HL-60/S4 treated with retinoic acid at 250 ng/mL for 4 days and 3 days (cell line): Measurements from ENCODE around the gene DOP1A.

Experiments used
- in situ Hi-C: fragments of 300-500 bp; cut with MboI; formaldehyde crosslinking; loops from 2 replicates; pipeline ENCODE4 v1.7.0; 2022; ENCODE audit warnings: low sequenced_read_pairs

The DOP1A gene, protein sequence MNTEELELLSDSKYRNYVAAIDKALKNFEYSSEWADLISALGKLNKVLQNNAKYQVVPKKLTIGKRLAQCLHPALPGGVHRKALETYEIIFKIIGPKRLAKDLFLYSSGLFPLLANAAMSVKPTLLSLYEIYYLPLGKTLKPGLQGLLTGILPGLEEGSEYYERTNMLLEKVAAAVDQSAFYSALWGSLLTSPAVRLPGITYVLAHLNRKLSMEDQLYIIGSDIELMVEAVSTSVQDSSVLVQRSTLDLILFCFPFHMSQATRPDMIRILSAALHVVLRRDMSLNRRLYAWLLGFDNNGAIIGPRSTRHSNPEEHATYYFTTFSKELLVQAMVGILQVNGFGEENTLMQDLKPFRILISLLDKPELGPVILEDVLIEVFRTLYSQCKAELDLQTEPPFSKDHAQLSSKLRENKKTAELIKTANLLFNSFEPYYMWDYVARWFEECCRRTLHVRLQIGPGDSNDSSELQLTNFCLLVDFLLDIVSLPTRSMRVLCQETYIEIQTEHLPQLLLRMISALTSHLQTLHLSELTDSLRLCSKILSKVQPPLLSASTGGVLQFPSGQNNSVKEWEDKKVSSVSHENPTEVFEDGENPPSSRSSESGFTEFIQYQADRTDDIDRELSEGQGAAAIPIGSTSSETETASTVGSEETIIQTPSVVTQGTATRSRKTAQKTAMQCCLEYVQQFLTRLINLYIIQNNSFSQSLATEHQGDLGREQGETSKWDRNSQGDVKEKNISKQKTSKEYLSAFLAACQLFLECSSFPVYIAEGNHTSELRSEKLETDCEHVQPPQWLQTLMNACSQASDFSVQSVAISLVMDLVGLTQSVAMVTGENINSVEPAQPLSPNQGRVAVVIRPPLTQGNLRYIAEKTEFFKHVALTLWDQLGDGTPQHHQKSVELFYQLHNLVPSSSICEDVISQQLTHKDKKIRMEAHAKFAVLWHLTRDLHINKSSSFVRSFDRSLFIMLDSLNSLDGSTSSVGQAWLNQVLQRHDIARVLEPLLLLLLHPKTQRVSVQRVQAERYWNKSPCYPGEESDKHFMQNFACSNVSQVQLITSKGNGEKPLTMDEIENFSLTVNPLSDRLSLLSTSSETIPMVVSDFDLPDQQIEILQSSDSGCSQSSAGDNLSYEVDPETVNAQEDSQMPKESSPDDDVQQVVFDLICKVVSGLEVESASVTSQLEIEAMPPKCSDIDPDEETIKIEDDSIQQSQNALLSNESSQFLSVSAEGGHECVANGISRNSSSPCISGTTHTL (N-terminal part only)

DNA sequence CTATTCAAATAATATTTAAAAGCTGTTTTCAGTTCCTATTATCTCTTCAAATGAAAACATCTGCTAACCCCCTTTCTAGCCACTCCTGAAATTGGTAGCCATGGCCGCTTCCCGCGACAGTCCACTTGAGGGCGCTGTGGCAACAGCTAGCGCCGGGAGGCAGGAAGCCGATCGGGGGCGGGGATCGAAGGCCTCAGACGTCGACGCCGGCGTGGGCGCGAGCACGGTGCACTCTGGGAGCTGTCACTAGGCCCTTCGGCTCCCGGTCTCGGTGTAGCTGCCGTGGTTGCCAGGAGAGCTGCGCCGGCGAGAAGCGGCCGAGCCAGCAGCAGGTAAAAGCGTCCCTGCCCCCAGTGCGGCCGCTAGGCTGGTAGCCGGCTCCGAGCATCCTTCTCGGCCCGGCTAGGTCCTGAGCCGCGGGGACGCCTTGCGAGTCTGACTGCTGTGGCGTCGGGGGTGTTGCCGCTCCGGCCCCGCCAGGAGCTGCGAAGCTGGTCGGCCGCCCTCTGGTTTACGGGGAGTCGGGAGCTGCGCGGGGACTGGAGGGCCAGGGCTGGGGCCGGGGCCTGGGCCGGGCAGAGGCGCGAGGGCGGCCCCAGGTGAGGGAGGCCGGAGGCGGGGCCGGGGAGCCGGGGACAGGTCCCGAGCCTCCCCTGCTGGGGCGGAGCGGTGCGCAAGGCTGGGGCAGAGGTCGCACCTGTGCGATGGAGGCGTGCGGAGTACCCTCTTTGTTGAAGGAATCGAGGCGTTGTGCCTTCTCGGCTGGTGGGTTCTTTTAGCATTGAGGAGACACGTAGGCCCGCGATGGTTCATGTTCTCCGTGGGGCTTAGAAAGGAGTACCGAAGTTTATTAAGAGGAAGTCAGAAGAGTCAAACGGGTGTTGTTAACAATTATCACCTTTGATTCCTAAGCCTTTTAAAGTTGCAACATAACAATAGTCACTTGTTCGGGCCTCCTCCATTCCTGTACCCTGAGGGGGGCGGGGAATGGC is at the start of gene DOP1A:
DOP1A (plus strand) TSS at position 224 of the 992 bp plus-strand sequence. CDS start 29,307 bp downstream, outside the sequence.
- in situ Hi-C loops: no loop called here

DNA sequence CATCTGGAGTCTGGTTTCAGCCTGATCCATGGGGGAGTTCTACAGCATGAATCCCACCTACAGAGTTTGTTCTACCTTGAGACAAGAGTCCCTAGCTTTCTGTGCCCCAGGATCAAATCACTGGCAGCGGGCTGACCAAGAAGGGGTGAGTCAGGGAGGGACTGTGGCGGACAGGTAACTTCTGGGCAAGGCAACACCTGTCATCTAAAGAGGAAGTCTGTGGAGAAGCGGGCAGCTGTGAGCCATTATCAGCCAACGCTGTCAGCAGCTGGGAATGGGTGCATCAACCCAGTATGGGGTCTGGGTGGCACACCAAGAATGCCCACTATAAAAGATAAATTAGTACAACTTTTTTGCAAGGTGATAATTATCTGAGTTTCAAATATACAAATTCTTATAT is 47.7 kb upstream of the DOP1A start:
- in situ Hi-C loops: no loop called here

DNA sequence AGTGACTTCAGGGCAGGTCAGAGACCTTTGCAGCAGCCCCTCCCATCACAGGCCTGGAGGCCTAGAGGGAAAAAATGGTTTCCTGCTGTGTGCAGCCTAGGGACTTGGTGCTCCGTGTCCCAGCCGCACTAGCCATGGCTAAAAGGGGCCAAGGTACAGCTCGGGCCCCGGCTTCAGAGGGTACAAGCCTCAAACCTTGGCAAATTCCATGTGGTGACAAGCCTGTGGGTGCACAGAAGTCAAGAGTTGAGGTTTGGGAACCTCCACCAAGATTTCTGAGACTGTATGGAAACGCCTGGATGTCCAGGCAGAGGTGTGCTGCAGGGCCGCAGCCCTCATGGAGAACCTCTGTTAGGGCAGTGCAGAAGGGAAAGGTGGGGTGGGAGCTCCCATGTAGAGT is 35.8 kb upstream of the DOP1A start:
- in situ Hi-C loops: no loop called here

DNA sequence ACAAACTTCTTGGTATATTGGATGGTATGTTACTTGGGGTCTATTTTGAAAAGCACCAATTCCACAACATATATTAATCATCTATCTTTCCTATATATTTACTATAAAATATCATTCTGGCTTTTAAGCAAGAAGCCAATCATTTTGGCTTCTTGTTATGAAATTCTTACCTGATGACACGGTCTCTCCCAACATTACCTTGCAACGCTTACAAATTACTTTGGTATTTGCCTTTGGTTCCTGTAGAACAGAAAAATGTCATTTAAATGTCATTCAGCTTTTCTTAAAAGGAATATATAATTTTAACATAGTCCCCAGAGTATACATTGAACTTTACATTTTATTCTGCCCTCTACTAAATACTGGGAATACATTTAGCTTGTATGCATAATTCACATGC is 29.2 kb upstream of the DOP1A start:
- in situ Hi-C loops: no loop called here

DNA sequence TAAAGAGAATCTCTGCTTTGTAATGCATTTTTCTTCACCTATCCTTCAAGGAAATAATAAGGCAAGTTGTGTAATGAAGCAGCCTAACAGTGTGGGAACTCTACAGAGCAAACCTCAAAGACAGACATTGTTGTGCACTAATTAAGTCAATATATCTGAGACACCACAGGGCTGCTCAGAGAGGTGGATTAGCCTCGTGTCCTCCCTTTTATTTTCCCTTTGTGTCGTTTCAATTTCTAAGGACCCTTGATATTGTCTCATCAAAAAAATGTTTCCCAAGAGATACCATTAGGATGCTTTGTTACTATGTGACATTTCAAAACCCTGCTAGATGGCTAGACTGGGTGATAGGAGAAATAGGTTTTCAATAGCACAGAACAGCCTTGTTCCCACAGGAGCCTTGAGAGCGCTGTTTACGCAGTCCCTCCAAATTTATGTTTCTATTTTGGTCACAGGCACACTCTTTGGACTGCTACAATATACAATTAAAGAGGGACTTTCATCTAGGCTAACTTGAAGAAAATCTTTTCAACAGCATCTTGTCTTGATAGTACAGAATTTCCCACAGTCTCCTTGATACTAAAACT is 24.9 kb upstream of the DOP1A start:
- in situ Hi-C loops: no loop called here

DNA sequence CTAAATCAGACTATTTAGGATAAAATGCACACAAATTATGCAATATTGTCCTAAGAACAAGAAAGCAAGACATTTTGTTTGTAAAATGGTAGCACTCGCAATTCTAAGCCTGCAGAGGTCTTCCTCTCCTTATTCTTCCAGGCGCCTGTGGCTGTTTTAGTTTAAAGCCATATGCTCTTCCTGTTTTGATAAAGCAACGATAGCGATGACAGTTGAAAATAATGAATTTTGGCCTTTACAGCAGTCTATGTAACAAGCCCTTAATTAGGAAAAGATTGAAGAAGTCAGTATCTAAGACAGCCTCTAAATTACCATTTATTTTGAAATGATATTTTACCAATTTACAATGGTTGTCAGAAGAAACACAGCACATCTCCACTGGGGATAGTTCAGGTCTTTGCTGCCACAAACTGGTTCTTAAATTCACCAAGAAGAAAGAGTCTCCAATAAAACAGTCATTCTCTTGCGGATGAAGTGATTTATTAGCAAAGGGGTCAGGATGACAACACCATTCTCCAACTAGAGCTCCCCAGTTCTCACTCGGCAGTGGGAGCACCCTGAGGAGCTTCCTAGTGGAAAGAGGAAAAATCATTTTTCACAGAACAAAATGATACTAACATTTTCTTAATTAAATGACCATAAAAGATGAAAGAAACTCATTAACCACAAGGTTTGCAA is 23.2 kb upstream of the DOP1A start:
- in situ Hi-C loops: no loop called here

DNA sequence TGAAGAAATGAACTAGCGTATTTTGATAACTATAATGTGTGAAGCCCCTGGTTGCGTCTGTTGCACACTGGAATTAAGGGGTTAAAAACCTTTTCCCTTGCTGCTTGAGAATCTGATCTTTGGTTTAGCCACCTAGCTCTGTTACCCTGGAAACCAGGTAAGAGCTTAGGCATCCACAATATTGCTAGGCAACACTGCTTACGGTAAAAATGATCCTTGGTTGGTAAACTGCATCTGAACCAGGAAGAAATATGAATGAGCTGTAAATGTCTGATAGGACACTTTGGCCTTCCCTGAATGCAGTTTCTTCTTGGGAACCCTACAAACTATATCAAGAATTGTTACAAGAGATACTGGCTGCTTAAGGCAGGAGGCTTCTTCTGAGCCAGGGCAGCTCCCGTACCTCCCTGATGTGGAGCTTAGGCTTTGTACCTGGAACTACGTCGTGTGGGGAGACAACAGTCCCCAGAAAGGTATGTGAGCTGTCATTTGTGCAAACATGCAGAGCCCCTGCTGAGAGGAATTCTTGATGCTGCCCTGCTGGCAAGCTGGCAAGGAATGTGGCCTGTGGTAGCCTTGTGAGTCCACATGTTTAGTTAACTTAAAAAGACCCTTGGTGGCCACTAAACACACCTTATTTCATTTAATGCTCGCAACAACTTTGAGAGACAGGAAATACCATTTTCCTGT is 20.3 kb upstream of the DOP1A start:
- in situ Hi-C loops: no loop called here

DNA sequence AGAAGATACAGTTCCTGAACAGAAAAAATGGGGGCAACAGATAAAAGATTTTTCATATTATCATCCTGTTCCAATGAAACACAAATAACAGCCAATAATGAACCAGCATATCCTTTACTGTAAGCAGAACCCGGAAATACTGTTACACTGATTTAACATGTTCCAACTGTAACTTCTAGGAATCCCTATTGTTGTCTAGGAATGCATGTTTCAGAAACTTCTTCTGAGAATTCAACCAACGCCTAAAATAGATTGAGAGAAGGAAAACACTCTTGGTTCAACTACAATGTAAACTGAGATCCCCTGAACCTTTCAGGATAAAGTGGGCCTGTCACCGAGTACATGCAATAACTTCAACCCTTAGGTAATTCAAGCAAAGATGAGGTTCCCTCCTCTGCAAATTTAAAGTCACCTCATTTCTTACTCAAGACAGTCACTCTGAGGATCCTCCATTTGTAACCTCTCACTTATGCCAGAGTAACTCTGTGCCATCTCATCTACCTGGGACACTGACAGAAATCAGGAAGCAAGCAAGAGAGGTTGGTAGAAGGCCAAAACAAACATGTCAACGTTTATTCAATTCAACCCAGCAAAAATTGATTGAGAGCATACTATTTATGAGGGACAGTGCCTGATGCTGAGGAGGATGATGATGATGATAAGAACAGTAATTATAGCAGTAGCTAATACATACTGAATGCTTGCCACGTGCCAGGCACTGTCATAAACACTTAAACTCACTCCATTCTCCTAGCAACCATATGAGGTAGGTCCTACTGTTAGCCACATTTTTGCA is 15.9 kb upstream of the DOP1A start:
- in situ Hi-C loops: loop anchor here (10.0 kb wide), 1 partner anchor 797 kb away; no protein-coding TSS in a partner anchor

DNA sequence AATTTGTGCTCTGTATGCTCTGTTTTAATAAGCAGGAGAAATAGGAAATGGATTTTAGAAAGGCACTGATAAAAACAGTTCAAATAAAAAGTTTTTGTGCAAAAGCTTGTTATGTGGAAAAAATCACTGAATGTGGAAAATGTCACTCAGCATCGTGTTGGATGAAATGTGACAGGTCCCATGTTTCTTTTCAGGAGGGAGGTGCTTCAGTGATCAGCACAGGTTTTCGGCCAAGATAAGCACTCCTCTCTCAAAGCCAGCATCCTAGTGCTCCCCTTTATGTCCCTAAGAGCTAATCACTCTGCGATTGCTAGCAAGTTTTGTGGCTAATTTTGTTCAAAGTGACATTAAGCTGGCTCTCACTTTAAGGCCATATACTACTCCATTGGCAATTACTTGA is 13.8 kb upstream of the DOP1A start:
- in situ Hi-C loops: loop anchor here (10.0 kb wide), 1 partner anchor 799 kb away; no protein-coding TSS in a partner anchor

DNA sequence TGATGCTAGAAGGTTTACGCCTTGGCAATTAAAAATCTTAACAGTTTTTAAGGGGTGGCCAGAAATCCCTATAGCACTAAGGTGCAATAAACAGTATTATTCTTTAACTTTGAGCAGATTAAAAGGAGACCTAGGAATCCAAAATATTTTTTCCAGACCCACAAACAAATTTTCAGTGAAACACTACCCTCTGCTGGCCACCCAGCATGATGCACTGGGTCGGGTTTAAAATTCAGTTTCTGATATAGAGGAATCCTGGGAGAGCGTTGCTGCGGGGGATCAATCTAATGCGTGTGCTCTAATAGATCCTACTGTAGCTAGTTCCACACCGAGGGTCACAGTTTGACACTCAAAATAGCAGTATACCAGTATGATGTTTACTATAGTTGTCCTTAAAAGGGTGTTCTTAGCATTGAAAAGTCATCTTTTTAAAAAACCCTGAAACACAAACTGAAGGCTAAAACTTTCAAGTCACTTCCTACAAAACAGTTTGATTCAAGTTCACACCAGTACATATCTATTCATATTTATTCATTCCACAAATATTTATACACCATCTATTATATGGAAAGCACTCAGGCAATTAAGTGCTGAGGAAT is 12.0 kb upstream of the DOP1A start:
- in situ Hi-C loops: loop anchor here (10.0 kb wide), 1 partner anchor 801 kb away; no protein-coding TSS in a partner anchor

DNA sequence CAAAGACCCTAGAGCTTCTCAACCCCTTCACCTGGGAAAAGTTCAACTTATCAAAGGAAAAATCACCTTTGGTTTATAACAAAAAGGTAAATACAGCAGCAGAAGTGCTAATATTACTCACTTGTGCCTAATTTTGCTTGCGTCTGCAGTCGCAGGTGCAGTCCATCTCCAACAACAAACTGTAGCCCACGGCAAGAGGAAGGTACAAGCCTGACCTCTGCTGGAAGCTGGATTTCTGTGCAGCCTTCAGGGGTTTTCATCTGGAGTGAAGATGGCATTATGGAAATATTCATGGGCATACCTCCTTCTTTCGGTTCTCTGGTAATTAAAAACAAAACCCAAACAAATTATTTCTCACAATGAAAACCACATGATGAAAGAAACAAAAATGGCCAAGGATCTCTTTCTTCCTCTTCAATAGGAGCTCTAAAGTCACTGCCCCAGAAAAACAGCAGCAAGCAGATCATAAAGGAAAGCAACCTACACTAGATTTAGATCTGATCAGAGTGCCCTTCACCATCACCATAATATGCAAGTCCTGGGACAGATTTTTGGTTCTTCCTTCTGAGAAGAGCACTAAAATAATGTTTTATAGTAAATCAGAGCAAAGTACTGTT is 9.7 kb upstream of the DOP1A start:
- in situ Hi-C loops: loop anchor here (10.0 kb wide), 1 partner anchor 803 kb away; no protein-coding TSS in a partner anchor

DNA sequence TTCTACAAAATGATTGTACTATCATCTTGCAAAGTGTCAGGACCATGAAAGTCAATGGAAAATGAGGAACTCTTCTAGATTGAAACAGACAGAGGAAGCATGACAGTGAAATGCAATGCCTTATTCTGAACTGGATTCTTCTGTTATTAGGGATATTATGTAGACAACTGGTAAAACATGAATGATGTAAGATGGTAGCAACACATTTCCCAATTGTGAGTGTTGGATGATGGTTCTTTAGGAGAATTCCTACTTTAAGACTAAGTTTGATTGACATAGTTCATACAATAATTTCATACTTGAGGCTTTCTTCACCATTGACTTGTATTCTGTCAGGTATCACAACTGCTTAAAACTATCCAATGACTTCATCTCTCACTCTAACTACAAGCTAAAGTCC is 6.3 kb upstream of the DOP1A start:
- in situ Hi-C loops: no loop called here

DNA sequence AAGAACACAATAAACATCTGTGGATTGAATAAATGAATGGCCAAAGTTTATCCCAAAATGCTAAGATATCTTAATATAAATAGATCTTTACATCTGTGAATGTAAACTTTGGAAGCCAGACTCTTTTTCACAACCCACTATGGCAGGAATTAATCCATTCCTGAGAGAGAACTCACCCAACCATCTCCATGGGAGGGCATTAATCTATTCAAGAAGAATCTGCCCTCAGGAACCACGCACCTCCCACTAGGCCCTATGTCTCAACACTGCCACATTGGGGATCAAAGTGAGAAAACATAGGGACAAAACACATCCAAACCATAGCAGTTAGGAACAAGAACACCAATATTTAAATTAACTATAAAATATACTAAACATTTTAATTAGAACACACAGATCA is 5.2 kb upstream of the DOP1A start:
- in situ Hi-C loops: no loop called here

DNA sequence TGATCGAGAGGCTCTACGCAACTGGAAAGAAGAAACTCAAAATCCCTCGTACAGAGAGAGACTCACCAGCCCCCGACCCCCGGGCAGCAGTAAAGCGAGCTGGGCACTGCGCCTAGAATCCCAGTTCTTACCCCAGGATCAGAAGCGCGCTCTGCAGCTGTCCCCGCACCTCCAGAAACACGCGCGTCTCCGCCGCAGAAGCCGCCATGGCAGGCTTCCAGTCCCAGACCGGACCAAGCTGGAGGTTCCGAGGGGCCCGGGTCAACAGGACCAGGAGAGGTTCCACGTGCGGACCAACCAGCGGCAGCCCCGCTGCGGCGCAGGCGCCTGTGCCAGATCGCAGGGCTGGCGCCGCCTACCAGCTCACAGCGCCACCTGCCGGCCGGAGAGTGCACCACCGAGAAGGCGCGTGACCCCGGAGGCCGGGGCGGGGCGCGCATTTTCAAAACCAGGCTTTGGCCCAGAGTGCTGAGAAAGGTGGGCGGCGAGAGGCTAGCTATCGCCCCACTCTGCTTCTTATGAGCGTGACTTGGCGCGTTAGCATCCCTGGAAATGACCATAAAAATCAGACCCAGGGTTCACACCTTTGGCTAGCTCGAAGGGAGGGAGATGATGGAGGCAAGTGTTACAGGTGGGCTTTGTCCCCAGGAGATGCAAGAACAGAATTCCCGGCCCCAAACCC is 1.8 kb upstream of the DOP1A start, which contains the start of gene UBE3D:
UBE3D (minus strand) TSS at position 331 of the 682 bp plus-strand sequence; CDS start at position 208, 123 bp downstream.
- in situ Hi-C loops: no loop called here

DNA sequence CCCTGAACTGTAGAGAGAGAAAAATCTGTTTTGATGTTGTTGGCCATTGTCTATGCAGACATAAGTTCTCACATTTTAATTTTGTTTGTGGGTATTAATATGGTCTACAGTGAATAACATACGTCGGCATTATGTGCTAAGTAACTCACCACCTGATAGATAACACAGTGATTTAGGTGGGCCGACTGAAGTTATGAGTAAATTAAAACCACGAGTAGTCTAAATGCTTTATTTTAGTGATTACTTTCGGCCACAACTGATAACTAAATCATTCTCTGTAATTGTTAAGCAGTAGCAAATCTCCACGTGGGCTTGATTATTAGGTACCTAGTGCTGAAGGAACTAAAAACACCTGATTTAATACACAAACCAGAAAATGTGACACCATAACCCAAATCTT is 1.1 kb downstream of the DOP1A start:
- in situ Hi-C loops: no loop called here

DNA sequence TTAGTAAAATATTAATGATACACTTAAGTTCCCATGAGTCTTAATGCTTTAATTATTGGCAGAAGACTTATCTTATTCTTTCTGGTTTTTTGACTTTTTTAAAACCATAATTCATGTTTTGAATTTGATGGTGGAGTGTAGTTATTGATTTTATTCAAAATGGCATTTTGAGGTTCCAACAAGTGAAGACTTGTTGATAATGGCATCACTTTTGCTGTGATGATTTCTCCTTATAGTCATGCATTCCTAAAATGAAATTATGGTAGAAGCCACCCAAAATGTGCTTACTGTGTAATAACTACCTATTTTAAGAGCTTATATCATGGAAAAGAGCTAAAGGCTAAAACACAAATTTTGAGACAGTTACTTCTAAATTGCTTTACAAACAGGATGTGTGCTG is 2.2 kb downstream of the DOP1A start:
- in situ Hi-C loops: no loop called here
